ENCODE data around the gene CCNY. TPM values are rescaled to one million over a fixed set of nuclear protein-coding genes. Genes with fewer than 3 reads are reported as not detected.

CCNY gene
- total RNA-seq, 1 experiment from 2014 or later: 59.1 TPM

DNA sequence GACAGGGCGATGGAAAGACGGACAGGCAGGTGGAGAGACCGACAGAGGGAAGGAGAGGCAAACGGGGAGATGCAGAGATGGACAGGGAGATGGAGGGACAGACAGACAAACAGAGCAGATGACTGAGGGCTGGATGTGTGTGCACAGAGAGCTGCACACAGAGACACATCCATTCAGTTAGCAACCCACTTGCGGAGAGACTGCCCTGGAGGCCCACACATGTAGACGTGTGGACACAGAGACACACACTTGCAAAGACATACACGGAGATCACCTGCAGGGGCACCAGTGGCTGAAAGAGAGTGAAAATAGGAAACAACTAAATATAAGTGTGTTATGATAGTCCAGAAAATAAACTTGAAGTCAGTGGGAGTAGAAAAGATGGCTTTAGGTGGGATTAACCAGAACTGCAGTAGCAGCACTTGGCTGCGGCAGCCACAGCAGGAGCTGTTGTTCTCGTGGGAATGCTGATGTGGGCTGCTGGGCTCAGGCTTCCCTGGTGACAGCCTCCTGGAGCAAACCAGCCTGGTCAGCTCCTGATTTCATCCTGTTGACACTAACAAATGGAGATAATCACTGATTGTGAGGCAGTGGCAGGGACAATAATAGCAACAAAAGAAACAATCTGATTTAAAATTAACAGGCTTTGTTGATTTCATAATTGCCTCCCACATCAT is 134.1 kb downstream of the CCNY start:
- Mint-ChIP-seq H3K4me3 (ENCODE audit: low read depth, unreplicated experiment) (no peak overlapping the region), H3K27me3 (ENCODE audit: unreplicated experiment) (no peaks in the 10 kb centered on the region), H3K36me3 (ENCODE audit: insufficient read depth, unreplicated experiment) (no peaks in the 10 kb centered on the region), H3K9me3 (ENCODE audit: low read depth, unreplicated experiment) (no peaks in the 10 kb centered on the region), H3K4me1 (ENCODE audit: low read depth, unreplicated experiment) (peaks cover 18% of the 10 kb centered on the region), H3K27ac (ENCODE audit: unreplicated experiment) (no peak overlapping the region)
- intact Hi-C loops (cut with micrococcal nuclease; ENCODE audit: unreplicated experiment): no loop called here
- DNase-seq: no peak
- CTCF ChIA-PET: no interaction called here
- TF ChIP-seq, protein P1, sequence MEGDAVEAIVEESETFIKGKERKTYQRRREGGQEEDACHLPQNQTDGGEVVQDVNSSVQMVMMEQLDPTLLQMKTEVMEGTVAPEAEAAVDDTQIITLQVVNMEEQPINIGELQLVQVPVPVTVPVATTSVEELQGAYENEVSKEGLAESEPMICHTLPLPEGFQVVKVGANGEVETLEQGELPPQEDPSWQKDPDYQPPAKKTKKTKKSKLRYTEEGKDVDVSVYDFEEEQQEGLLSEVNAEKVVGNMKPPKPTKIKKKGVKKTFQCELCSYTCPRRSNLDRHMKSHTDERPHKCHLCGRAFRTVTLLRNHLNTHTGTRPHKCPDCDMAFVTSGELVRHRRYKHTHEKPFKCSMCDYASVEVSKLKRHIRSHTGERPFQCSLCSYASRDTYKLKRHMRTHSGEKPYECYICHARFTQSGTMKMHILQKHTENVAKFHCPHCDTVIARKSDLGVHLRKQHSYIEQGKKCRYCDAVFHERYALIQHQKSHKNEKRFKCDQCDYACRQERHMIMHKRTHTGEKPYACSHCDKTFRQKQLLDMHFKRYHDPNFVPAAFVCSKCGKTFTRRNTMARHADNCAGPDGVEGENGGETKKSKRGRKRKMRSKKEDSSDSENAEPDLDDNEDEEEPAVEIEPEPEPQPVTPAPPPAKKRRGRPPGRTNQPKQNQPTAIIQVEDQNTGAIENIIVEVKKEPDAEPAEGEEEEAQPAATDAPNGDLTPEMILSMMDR (IDR thresholded peaks at IDR 0.05; ENCODE audit: unreplicated experiment): no peak
- no TSS peak for BruUV-seq (replicated peaks)

DNA sequence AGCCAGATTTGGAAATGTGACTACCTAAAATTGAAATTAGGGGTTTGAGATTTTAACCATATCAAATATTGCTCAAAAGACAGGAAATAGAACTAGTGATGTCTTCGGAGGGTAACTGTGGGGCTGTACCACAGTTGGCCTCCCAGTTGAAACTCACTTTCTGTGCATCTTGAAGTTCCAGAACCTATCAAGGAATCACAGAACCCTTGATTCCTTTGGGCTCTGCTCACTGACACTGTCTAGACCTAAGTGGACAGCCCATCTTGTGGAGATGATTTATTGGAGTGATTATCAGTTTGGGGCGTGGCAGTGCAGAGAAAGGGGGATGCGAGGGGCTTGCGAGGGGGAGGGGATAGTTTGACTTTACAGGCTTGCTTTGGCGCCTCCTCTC is 134.6 kb downstream of the CCNY start:
- no peak overlapping the region for H3K27ac Mint-ChIP-seq (ENCODE audit: unreplicated experiment)
- no peaks in the 10 kb centered on the region for H3K27me3 Mint-ChIP-seq (ENCODE audit: unreplicated experiment)
- DNase-seq: no peak
- intact Hi-C loops (cut with micrococcal nuclease; ENCODE audit: unreplicated experiment): no loop called here
- TF ChIP-seq, protein P1 (IDR thresholded peaks at IDR 0.05; ENCODE audit: unreplicated experiment): no peak
- CTCF ChIA-PET: interaction anchor here (1.2 kb wide), 1 partner anchor 10 kb away, joined by 3 read pairs; no protein-coding TSS in a partner anchor
- no peaks in the 10 kb centered on the region for H3K36me3 Mint-ChIP-seq (ENCODE audit: insufficient read depth, unreplicated experiment)
- no TSS peak for BruUV-seq (replicated peaks)
- no peaks in the 10 kb centered on the region for H3K9me3 Mint-ChIP-seq (ENCODE audit: low read depth, unreplicated experiment)
- H3K4me3 Mint-ChIP-seq (ENCODE audit: low read depth, unreplicated experiment): no peak overlapping the region
- H3K4me1 Mint-ChIP-seq (ENCODE audit: low read depth, unreplicated experiment): peaks cover 18% of the 10 kb centered on the region

GRCh38 chr10:35471435-35471834 is 135.1 kb downstream of the CCNY start:
- Mint-ChIP-seq H3K9me3 (ENCODE audit: low read depth, unreplicated experiment) (no peaks in the 10 kb centered on the region), H3K27ac (ENCODE audit: unreplicated experiment) (no peak overlapping the region), H3K4me1 (ENCODE audit: low read depth, unreplicated experiment) (peaks cover 18% of the 10 kb centered on the region), H3K27me3 (ENCODE audit: unreplicated experiment) (no peaks in the 10 kb centered on the region), H3K4me3 (ENCODE audit: low read depth, unreplicated experiment) (no peak overlapping the region), H3K36me3 (ENCODE audit: insufficient read depth, unreplicated experiment) (no peaks in the 10 kb centered on the region)
- intact Hi-C loops (cut with micrococcal nuclease; ENCODE audit: unreplicated experiment): no loop called here
- CTCF ChIA-PET: interaction anchor here (1.2 kb wide), 1 partner anchor 9 kb away, joined by 3 read pairs; no protein-coding TSS in a partner anchor
- TF ChIP-seq, protein P1 (IDR thresholded peaks at IDR 0.05; ENCODE audit: unreplicated experiment): no peak
- BruUV-seq (replicated peaks): no TSS peak
- no peak for DNase-seq

- TF ChIP-seq, protein P1 (IDR thresholded peaks at IDR 0.05; ENCODE audit: unreplicated experiment): no peak
- Mint-ChIP-seq H3K4me1 (ENCODE audit: low read depth, unreplicated experiment) (peaks cover 13% of the 10 kb centered on the region), H3K4me3 (ENCODE audit: low read depth, unreplicated experiment) (no peak overlapping the region), H3K27ac (ENCODE audit: unreplicated experiment) (no peak overlapping the region), H3K9me3 (ENCODE audit: low read depth, unreplicated experiment) (no peaks in the 10 kb centered on the region), H3K27me3 (ENCODE audit: unreplicated experiment) (no peaks in the 10 kb centered on the region), H3K36me3 (ENCODE audit: insufficient read depth, unreplicated experiment) (no peaks in the 10 kb centered on the region)
- intact Hi-C loops (cut with micrococcal nuclease; ENCODE audit: unreplicated experiment): no loop called here
- no peak for DNase-seq
- no TSS peak for BruUV-seq (replicated peaks)
- CTCF ChIA-PET: interaction anchor here (0.6 kb wide), 1 partner anchor 167 kb away, joined by 6 read pairs; no protein-coding TSS in a partner anchor
Observed at GRCh38 chr10:35480142-35480541, 143.8 kb downstream of the CCNY start.

All from Calu3 (cell line).